ENCODE measurements around the gene SHROOM3. TPM values are rescaled to one million over a fixed set of nuclear protein-coding genes. Genes with fewer than 3 reads are reported as not detected.

SHROOM3 gene
- total RNA-seq, 2 donors from 2014 or later = 30.6 to 30.9 TPM

GRCh38 chr4:76568262-76568661 is 133.2 kb downstream of the SHROOM3 start:
- Histone ChIP-seq H3K27ac (no peak overlapping the region), H3K4me1 (peaks cover 0 to 11% of the 10 kb centered on the region in 2 donors), H3K36me3 (no peaks in the 10 kb centered on the region), H3K4me3 (no peak overlapping the region), H3K27me3 (no peaks in the 10 kb centered on the region), H3K9me3 (no peaks in the 10 kb centered on the region)
- DNase-seq (ENCODE audit: low spot score) = no peak
- TF ChIP-seq CTCF (IDR thresholded peaks at IDR 0.05) = no peak

- Histone ChIP-seq H3K4me1 (peaks cover 0 to 11% of the 10 kb centered on the region in 2 donors), H3K27ac (no peak overlapping the region), H3K27me3 (no peaks in the 10 kb centered on the region), H3K9me3 (no peaks in the 10 kb centered on the region), H3K4me3 (no peak overlapping the region), H3K36me3 (no peaks in the 10 kb centered on the region)
- TF ChIP-seq CTCF (IDR thresholded peaks at IDR 0.05) = no peak
- DNase-seq (ENCODE audit: low spot score) = no peak
Observed at GRCh38 chr4:76569225-76569624, 134.2 kb downstream of the SHROOM3 start.

- H3K9me3 ChIP-seq = no peaks in the 10 kb centered on the region
- H3K4me1 ChIP-seq = peaks cover 0 to 11% of the 10 kb centered on the region in 2 donors
- no peak overlapping the region for H3K27ac ChIP-seq
- no peak overlapping the region for H3K4me3 ChIP-seq
- DNase-seq (ENCODE audit: low spot score) = no peak
- TF ChIP-seq CTCF (IDR thresholded peaks at IDR 0.05) = no peak
- no peaks in the 10 kb centered on the region for H3K36me3 ChIP-seq
- H3K27me3 ChIP-seq = no peaks in the 10 kb centered on the region
Observed at GRCh38 chr4:76569706-76570105, 134.7 kb downstream of the SHROOM3 start.

- H3K4me1 ChIP-seq = peaks cover 0 to 11% of the 10 kb centered on the region in 2 donors
- H3K9me3 ChIP-seq = no peaks in the 10 kb centered on the region
- no peak for TF ChIP-seq CTCF (IDR thresholded peaks at IDR 0.05)
- H3K4me3 ChIP-seq = no peak overlapping the region
- DNase-seq (ENCODE audit: low spot score) = no peak
- H3K27ac ChIP-seq = no peak overlapping the region
- H3K36me3 ChIP-seq = no peaks in the 10 kb centered on the region
- no peaks in the 10 kb centered on the region for H3K27me3 ChIP-seq
Observed at GRCh38 chr4:76570141-76570973, 135.3 kb downstream of the SHROOM3 start.

- Histone ChIP-seq H3K4me3 (no peak overlapping the region), H3K4me1 (peaks cover 0 to 11% of the 10 kb centered on the region in 2 donors), H3K27ac (no peak overlapping the region), H3K36me3 (no peaks in the 10 kb centered on the region), H3K9me3 (no peaks in the 10 kb centered on the region), H3K27me3 (no peaks in the 10 kb centered on the region)
- no peak for TF ChIP-seq CTCF (IDR thresholded peaks at IDR 0.05)
- no peak for DNase-seq (ENCODE audit: low spot score)
Observed at GRCh38 chr4:76571274-76571673, 136.2 kb downstream of the SHROOM3 start.
